KMS-11 (cell line): Measurements from ENCODE around the gene VPS4A.
"Not testable (repeated sequence)": the region's sequence is repeated elsewhere in the genome, so short reads cannot be mapped to it uniquely, and the experiment has no call there.

Experiments used
- H2AFZ ChIP-seq: fragments of 200-600 bp; sonication (generic); 2 replicates; pipeline ENCODE4 v1.6.1; 2016; ENCODE audit warnings: antibody characterized with exemption, mixed run types, low read depth
- H3K27ac ChIP-seq: fragments of 200-600 bp; sonication (generic); 2 replicates; pipeline ENCODE4 v1.6.1; 2016; ENCODE audit warnings: mild to moderate bottlenecking, mixed run types
- H3K27me3 ChIP-seq: fragments of 200-600 bp; sonication (generic); 2 replicates; pipeline ENCODE4 v1.6.1; 2017; ENCODE audit warnings: mild to moderate bottlenecking, low read depth, mixed run types, moderate library complexity; ENCODE audit not compliant: insufficient read depth
- H3K36me3 ChIP-seq: fragments of 200-600 bp; sonication (generic); 2 replicates; pipeline ENCODE4 v1.6.1; 2017; ENCODE audit warnings: mild to moderate bottlenecking, mixed run types; ENCODE audit not compliant: insufficient read depth
- H3K4me1 ChIP-seq: fragments of 200-600 bp; sonication (generic); 2 replicates; pipeline ENCODE4 v1.6.1; 2016; ENCODE audit warnings: mild to moderate bottlenecking, low read depth, mixed run types; ENCODE audit not compliant: poor library complexity, severe bottlenecking
- H3K4me2 ChIP-seq: fragments of 200-600 bp; sonication (generic); 2 replicates; pipeline ENCODE4 v1.7.0; 2016; ENCODE audit warnings: mild to moderate bottlenecking, mixed run types
- H3K4me3 ChIP-seq: fragments of 200-600 bp; sonication (generic); IDR thresholded peaks from 2 replicates; pipeline ENCODE4 v1.6.1; 2017; ENCODE audit warnings: low read depth, low read length, mixed read lengths; ENCODE audit not compliant: insufficient read depth
- H3K79me2 ChIP-seq: fragments of 200-600 bp; sonication (generic); 2 replicates; pipeline ENCODE4 v1.6.1; 2016; ENCODE audit warnings: low read depth, mixed run types; ENCODE audit not compliant: insufficient read depth
- H3K9ac ChIP-seq: fragments of 200-600 bp; sonication (generic); 2 replicates; pipeline ENCODE4 v1.6.1; 2016; ENCODE audit warnings: mild to moderate bottlenecking, mixed run types
- H4K20me1 ChIP-seq: fragments of 200-600 bp; sonication (generic); 2 replicates; pipeline ENCODE4 v1.6.1; 2016; ENCODE audit warnings: mild to moderate bottlenecking, mixed run types; ENCODE audit not compliant: insufficient read depth
- CTCF ChIP-seq: fragments of 200-600 bp; sonication (generic); conservative IDR thresholded peaks from 2 replicates; pipeline ENCODE4 v1.6.1; 2017; ENCODE audit warnings: low read depth, mild to moderate bottlenecking, antibody characterized with exemption, low read length, moderate library complexity, mixed read lengths

Gene VPS4A

GRCh38 chr16:69350536-69351133 lies 39.5 kb downstream of the VPS4A start:
- Histone ChIP-seq H3K4me2 (no peak overlapping the region), H3K9ac (no peak overlapping the region), H2AFZ (no peak overlapping the region), H3K4me1 (no peaks in the 10 kb centered on the region), H3K27me3 (no peaks in the 10 kb centered on the region), H3K79me2 (no peaks in the 10 kb centered on the region), H3K36me3 (no peaks in the 10 kb centered on the region), H3K4me3 (no peak overlapping the region), H4K20me1 (no peaks in the 10 kb centered on the region), H3K27ac (no peak overlapping the region)
- no peak for TF ChIP-seq CTCF

GRCh38 chr16:69351309-69352027 lies 40.3 kb downstream of the VPS4A start, which contains the start of gene TMED6:
Gene TMED6 (minus strand): TSS chr16:69351786. CDS start chr16:69351753, 33 bp downstream.
- no peak within 1 kb of the TSS for H3K4me2 ChIP-seq
- H3K36me3 ChIP-seq, result no peaks in the 10 kb centered on the region
- H3K27me3 ChIP-seq, result no peaks in the 10 kb centered on the region
- no peaks in the 10 kb centered on the region for H4K20me1 ChIP-seq
- no peaks in the 10 kb centered on the region for H3K4me1 ChIP-seq
- H3K27ac ChIP-seq, result no peak within 1 kb of the TSS
- H2AFZ ChIP-seq, result no peak within 1 kb of the TSS
- no peaks in the 10 kb centered on the region for H3K79me2 ChIP-seq
- H3K9ac ChIP-seq, result no peak within 1 kb of the TSS
- TF ChIP-seq CTCF, result no peak
- no peak within 1 kb of the TSS for H3K4me3 ChIP-seq

- H3K4me3 ChIP-seq, H2AFZ ChIP-seq, H3K4me1 ChIP-seq, H3K79me2 ChIP-seq, H3K27me3 ChIP-seq, H3K36me3 ChIP-seq, H3K9ac ChIP-seq, H4K20me1 ChIP-seq, H3K4me2 ChIP-seq, H3K27ac ChIP-seq: not testable (repeated sequence)
Measured at GRCh38 chr16:69360070-69360469, 48.9 kb downstream of the VPS4A start.

GRCh38 chr16:69363281-69363717 lies 52.1 kb downstream of the VPS4A start:
- Histone ChIP-seq H3K4me3 (no peak overlapping the region), H3K36me3 (no peaks in the 10 kb centered on the region), H3K79me2 (no peaks in the 10 kb centered on the region), H3K27me3 (no peaks in the 10 kb centered on the region), H3K27ac (no peak overlapping the region), H2AFZ (no peak overlapping the region), H4K20me1 (no peaks in the 10 kb centered on the region), H3K4me2 (no peak overlapping the region), H3K4me1 (no peaks in the 10 kb centered on the region), H3K9ac (no peak overlapping the region)
- no peak for TF ChIP-seq CTCF

GRCh38 chr16:69364088-69364487 lies 52.9 kb downstream of the VPS4A start:
- Histone ChIP-seq H3K4me2 (no peak overlapping the region), H4K20me1 (no peaks in the 10 kb centered on the region), H3K4me1 (no peaks in the 10 kb centered on the region), H3K27me3 (no peaks in the 10 kb centered on the region), H2AFZ (no peak overlapping the region), H3K9ac (no peak overlapping the region), H3K4me3 (no peak overlapping the region), H3K27ac (no peak overlapping the region), H3K36me3 (no peaks in the 10 kb centered on the region), H3K79me2 (no peaks in the 10 kb centered on the region)
- no peak for TF ChIP-seq CTCF
